Activated CD4-positive, CD25-positive, alpha-beta regulatory T cell treated with anti-CD3 and anti-CD28 coated beads, Interleukin-2, amount 50 U/mL, for 72 hours (primary cell): Measurements from ENCODE around the gene MYH3.

Source experiments
- DNase-seq: peaks from one replicate; pipeline ENCODE4 v3.0.0; 2021

The MYH3 gene

DNA sequence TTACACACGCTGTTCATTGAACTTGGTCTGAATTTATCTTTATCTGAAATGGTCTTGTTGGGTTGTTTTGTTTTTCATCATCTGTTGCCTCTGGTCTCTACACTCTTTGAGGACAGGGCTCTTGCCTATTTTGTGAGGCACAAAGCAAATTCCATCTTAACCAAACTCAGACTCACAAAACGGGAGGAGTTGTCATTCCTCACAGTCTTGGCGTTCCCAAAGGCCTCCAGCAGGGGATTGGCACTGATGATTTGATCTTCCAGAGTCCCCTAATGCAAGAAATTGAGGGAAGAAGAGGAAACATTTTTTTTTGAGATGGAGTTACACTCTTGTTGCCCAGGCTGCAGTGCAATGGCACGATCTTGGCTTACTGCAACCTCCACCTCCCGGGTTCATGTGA, 8.7 kb downstream of the MYH3 start:
- no peak for DNase-seq

GRCh38 chr17:10646392-10646990, 10.6 kb downstream of the MYH3 start:
- DNase-seq = peak; percentile 76

DNA sequence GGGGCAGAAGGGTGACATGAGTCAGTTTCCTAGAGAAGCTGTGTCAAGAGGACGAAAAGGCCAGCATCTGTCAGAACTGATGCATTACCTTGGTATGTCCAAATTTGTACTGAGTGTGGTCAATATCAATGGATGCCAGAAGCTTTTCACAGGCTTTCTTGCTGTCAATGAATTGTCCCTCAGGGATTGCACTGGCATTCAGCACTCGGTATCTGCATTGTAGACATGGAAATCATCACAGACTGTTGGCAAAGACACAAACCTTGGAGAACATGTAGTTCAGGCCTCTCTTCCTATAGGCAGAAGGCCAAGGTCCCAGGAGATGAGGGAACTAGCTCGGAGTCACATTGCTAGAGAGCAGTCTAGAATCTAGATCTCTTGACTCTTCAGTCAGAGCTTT, 16.6 kb downstream of the MYH3 start:
- DNase-seq = no peak

DNA sequence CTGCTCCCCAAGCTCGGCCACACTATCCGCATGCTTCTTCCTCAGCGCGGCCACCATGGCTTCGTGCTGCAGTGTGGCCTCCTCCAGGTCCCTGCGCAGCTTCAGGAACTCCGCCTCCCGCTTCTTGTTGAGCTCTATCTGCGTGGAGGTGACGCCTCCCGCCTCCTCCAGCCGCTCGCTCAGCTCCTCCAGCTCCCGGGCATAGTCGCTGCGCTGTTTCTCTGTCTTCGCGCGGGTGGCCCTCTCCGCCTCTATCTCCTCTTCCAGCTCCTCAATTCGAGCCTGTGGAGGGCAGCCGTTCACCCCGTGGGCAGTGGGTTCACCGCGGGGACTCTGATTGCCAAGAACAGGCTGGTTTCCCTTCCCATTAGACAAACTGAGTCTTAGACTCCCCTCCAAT, 19.0 kb downstream of the MYH3 start:
- no peak for DNase-seq

DNA sequence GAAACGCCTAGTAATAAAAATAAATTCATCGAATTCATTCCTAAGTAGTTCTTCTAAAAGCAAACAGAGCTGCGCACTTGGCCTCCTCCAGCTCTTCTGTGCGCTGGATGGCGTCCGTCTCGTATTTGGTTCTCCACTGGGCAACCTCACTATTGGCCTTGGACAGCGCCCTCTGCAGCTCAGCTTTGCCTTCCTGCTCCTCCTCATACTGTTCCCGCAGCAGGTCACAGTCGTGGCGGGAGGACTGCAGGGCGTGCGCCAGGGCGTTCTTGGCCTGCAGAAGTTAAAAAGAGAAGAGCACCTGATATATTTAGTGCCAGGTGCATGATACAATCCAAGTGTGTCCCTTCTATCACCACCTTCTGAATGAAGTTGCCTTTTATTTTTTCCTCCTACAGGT, 21.8 kb downstream of the MYH3 start:
- DNase-seq = no peak

GRCh38 chr17:10633738-10634379, 23.2 kb downstream of the MYH3 start:
- no peak for DNase-seq

GRCh38 chr17:10631701-10632100, 25.4 kb downstream of the MYH3 start:
- DNase-seq = no peak

- peak; percentile 38 for DNase-seq
These were observed 25.9 kb downstream of the MYH3 start for GRCh38 chr17:10631048-10631700.

GRCh38 chr17:10629706-10630105, 27.4 kb downstream of the MYH3 start:
- no peak for DNase-seq

- DNase-seq = no peak
These were observed 28.4 kb downstream of the MYH3 start for GRCh38 chr17:10628756-10629155.

GRCh38 chr17:10626390-10626789, 30.7 kb downstream of the MYH3 start:
- DNase-seq = no peak

- DNase-seq = no peak
These were observed 32.1 kb downstream of the MYH3 start for GRCh38 chr17:10624969-10625368.

GRCh38 chr17:10623737-10624338, 33.3 kb downstream of the MYH3 start:
- DNase-seq = no peak

DNA sequence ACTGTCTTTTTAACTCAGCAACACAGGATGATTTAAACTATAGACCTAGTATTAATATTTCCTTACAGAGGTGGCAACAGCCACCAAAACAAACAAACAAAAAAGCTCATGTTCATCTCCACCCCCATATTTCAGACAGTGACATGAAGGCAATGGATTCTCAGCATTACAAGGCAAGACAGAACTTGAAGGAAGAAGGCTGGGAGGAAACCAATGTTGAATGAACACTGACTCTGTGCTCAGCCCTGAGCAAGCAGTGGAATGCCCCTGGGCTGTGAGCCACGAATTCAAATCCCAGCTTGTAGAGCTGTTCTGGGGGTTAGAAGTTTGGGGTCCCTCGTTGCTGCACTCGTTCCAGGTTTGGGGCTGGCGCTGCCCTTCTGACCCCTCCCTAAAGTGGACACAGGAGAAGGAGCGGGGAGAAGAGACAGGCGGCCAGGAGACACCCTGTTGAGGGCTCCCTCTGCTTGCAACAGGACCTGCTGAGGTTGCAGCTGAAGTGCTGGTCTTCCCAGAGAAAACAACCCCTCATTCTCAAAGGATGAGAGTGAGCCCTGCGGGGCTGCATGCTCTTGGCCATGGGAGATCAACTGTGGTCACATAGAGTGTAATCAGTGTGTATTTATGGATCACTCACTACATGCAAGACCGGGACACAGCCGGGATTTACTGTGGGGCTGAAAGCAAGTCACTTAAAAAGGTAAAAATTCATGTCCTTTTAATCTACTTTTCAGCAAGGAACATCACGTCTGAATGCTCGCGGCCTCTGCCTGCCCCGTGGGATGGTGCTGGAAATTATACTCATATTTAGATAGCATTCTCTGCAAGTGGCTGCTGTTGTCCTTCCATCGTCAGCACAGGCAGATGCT, 34.3 kb downstream of the MYH3 start:
- no peak for DNase-seq

- DNase-seq = no peak
These were observed 35.7 kb downstream of the MYH3 start for GRCh38 chr17:10621397-10621796.

GRCh38 chr17:10620823-10621222, 36.3 kb downstream of the MYH3 start:
- no peak for DNase-seq

DNA sequence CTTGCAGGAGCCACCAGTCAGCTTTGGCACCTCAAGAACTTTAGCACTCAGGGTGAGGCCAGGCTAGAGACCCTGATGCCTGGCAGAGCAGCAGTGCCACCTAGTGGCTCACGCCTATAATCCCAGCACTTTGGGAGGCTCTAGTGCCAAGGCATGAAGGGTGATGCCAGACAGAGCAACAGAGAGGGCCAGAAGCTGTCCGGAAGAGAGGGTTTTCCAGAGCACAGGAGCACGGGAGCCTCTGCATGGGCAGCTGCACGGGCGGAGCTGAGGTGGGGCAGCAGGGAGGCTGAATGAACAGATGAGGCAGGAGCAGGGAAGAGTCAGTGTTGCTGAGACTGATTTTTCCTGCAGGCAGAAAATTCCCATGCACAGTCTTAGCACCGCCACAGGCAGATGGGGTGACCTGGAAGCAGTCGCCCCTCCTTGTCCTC, 38.9 kb downstream of the MYH3 start:
- DNase-seq = peak; percentile 58

- no peak for DNase-seq
These were observed 40.0 kb downstream of the MYH3 start for GRCh38 chr17:10617120-10617505.

GRCh38 chr17:10616502-10617119, 40.5 kb downstream of the MYH3 start:
- DNase-seq = peak; percentile 78

- DNase-seq = no peak
These were observed 42.5 kb downstream of the MYH3 start for GRCh38 chr17:10614536-10615155.

- no peak for DNase-seq
These were observed 43.2 kb downstream of the MYH3 start for GRCh38 chr17:10613775-10614513.
